K562 (cell line): Measurements from ENCODE around the gene ATXN1. TPM values are rescaled to one million over a fixed set of nuclear protein-coding genes. Genes with fewer than 3 reads are reported as not detected.

ENCODE experiments used
- ATAC-seq: fragments of 200-7000 bp; cut with Tn5 transposase; 3 replicates; pipeline ENCODE4 v1.9.1; 2020; ENCODE audit warnings: moderate library complexity
- BruUV-seq: library from RNA; stranded (reverse); fragments of 400-500 nt; replicated peaks from 2 replicates; lab custom pipeline; 2021; lab: Mats Ljungman, UMichigan
- CTCF ChIA-PET: fragments of 300-600 bp; formaldehyde crosslinking; extraction: SDS; loops from one replicate; lab custom pipeline; 2021; ENCODE audit warnings: low intra/inter-chr PET ratio; lab: Yijun Ruan, JAX
- POLR2A ChIA-PET: fragments of 300-600, 350-650 bp; sonication (Branson Sonifier 250); formaldehyde crosslinking; extraction: SDS; loops from one replicate; lab custom pipeline; 2021; ENCODE audit warnings: antibody characterized with exemption, inconsistent platforms; lab: Yijun Ruan, JAX
- DNase-seq, 4 experiments: peaks; one replicate each; pipeline versions ENCODE4 v3.0.0 to v3.0.0-alpha.2; 2011 to 2018; ENCODE audit warnings: low spot score in 3 of 4, mixed read lengths in 3 of 4; ENCODE audit errors: extremely low read depth in 1 of 4
- FAIRE-seq: peaks from 2 replicates; lab custom pipeline; 2011; peaks lifted over from hg19 to GRCh38; lab: Jason Lieb, UNC
- H2AFZ ChIP-seq: 2 replicates; pipeline ENCODE4 v1.6.0; 2011; ENCODE audit warnings: low read depth, low read length, control low read depth, inconsistent platforms
- H3K27ac ChIP-seq: fragments of 200-600 bp; 3 replicates; pipeline ENCODE4 v1.8.0; 2011; ENCODE audit warnings: low read depth, mild to moderate bottlenecking, control low read depth, inconsistent platforms, low read length, moderate library complexity, mixed read lengths; ENCODE audit errors: extremely low read depth
- H3K27me3 ChIP-seq, 2 experiments: fragments of 300-600 bp in 1 of 2; 2 replicates in 1 of 2; 3 replicates in 1 of 2; pipeline versions ENCODE4 v1.6.0 to v1.8.0; 2011; ENCODE audit warnings: inconsistent platforms in 2 of 2, low read length in 2 of 2, mild to moderate bottlenecking in 1 of 2, mixed read lengths in 1 of 2, moderate library complexity in 1 of 2; ENCODE audit not compliant: control insufficient read depth in 2 of 2, insufficient read depth in 2 of 2
- H3K36me3 ChIP-seq: fragments of 300-600 bp; 3 replicates; pipeline ENCODE4 v1.8.0; 2011; ENCODE audit warnings: mild to moderate bottlenecking, low read length, inconsistent platforms; ENCODE audit not compliant: control insufficient read depth, insufficient read depth
- H3K4me1 ChIP-seq, 2 experiments: fragments of 200-600 bp in 1 of 2; replicated peaks in 1 of 2; 2 replicates in 1 of 2; 3 replicates in 1 of 2; pipeline versions ENCODE4 v1.5.1 to v1.8.0; 2011; ENCODE audit warnings: inconsistent platforms in 2 of 2, low read length in 2 of 2, mild to moderate bottlenecking in 1 of 2, mixed read lengths in 1 of 2, moderate library complexity in 1 of 2; ENCODE audit not compliant: control insufficient read depth in 2 of 2, insufficient read depth in 2 of 2
- H3K4me2 ChIP-seq: 2 replicates; pipeline ENCODE4 v1.6.1; 2011; ENCODE audit warnings: low read length, control low read depth, inconsistent platforms, mixed read lengths; ENCODE audit not compliant: insufficient read depth
- H3K4me3 ChIP-seq: fragments of 200-600 bp; sonication (generic), shearing (Covaris generic); 2 replicates; pipeline ENCODE4 v1.5.1; 2016; ENCODE audit warnings: control low read depth, inconsistent platforms
- H3K79me2 ChIP-seq: fragments of 200-600 bp; 3 replicates; pipeline ENCODE4 v1.8.0; 2011; ENCODE audit warnings: low read length, inconsistent platforms; ENCODE audit not compliant: control insufficient read depth, insufficient read depth
- H3K9ac ChIP-seq, 2 experiments: 2 replicates each; pipeline versions ENCODE4 v1.6.0 to v1.6.1; 2011; ENCODE audit warnings: low read depth in 2 of 2, low read length in 2 of 2, control low read depth in 1 of 2, inconsistent platforms in 1 of 2, mild to moderate bottlenecking in 1 of 2, mixed read lengths in 1 of 2; ENCODE audit not compliant: insufficient read depth in 1 of 2
- H3K9me1 ChIP-seq: one replicate; pipeline ENCODE4 v1.6.0; 2011; ENCODE audit warnings: inconsistent platforms, mild to moderate bottlenecking, low read length, moderate library complexity; ENCODE audit not compliant: control insufficient read depth, insufficient read depth
- H3K9me3 ChIP-seq: replicated peaks from 2 replicates; pipeline ENCODE4 v1.5.1; 2011; ENCODE audit warnings: low read depth, low read length, inconsistent platforms; ENCODE audit not compliant: control insufficient read depth, insufficient read depth
- H4K20me1 ChIP-seq: replicated peaks from 2 replicates; pipeline ENCODE4 v1.6.1; 2011; ENCODE audit warnings: low read length, inconsistent platforms, mixed read lengths; ENCODE audit not compliant: control insufficient read depth, insufficient read depth
- BRCA1 ChIP-seq, 2 experiments: fragments of 450-650 bp in 1 of 2; sonication (generic) in 1 of 2; formaldehyde crosslinking in 1 of 2; IDR thresholded peaks; 2 replicates each; pipeline versions ENCODE4 v1.5.0 to v1.6.1; 2017 to 2020; ENCODE audit warnings: mild to moderate bottlenecking in 1 of 2, missing genetic modification reagents in 1 of 2
- CEBPG ChIP-seq, 3 experiments: fragments of 200-800 bp in 1 of 3; sonication (Bioruptor generic) in 1 of 3; sonication (generic) in 1 of 3; formaldehyde crosslinking in 1 of 3; IDR thresholded peaks in 2 of 3; conservative IDR thresholded peaks in 1 of 3; 2 replicates each; pipeline versions ENCODE4 v1.6.1 to v1.8.0; 2016 to 2022; ENCODE audit warnings: missing compliant biosample characterization in 2 of 3, missing genetic modification characterization in 2 of 3, mild to moderate bottlenecking in 1 of 3, missing genetic modification reagents in 1 of 3
- ESRRA ChIP-seq: fragments of 450-650 bp; IDR thresholded peaks from 2 replicates; pipeline ENCODE4 v1.6.1; 2014; ENCODE audit warnings: low read depth, mild to moderate bottlenecking, moderate library complexity, borderline replicate concordance
- KLF10 ChIP-seq: fragments of 250-450 bp; sonication (Bioruptor Pico); IDR thresholded peaks from 2 replicates; pipeline ENCODE4 v1.6.1; 2021; ENCODE audit warnings: matching md5 sums
- NEUROD1 ChIP-seq: fragments of 150-350 bp; IDR thresholded peaks from 2 replicates; pipeline ENCODE4 v1.6.1; 2014; ENCODE audit warnings: borderline replicate concordance, low read length, low read depth; ENCODE audit not compliant: partially characterized antibody
- PHF21A ChIP-seq: fragments of 450-650 bp; IDR thresholded peaks from 2 replicates; pipeline ENCODE4 v1.6.1; 2017; ENCODE audit warnings: low read depth, borderline replicate concordance
- SPI1 ChIP-seq: IDR thresholded peaks from 2 replicates; pipeline ENCODE4 v1.6.1; 2011; ENCODE audit warnings: low read depth, low read length, control low read depth, borderline replicate concordance
- ZNF197 ChIP-seq: fragments of 200-800 bp; sonication (Bioruptor generic); IDR thresholded peaks from 2 replicates; pipeline ENCODE4 v1.6.1; 2016; ENCODE audit warnings: low read depth, missing genetic modification characterization, missing compliant biosample characterization
- ZNF384 ChIP-seq: IDR thresholded peaks from 2 replicates; pipeline ENCODE4 v1.6.1; 2012; ENCODE audit warnings: low read depth, low read length, improper control_type of control experiment
- ZNF766 ChIP-seq: fragments of 200-800 bp; sonication (Bioruptor generic); conservative IDR thresholded peaks from 2 replicates; pipeline ENCODE4 v1.6.1; 2016; ENCODE audit warnings: missing genetic modification characterization, missing compliant biosample characterization
- WGBS: fragments of 100-300 bp; shearing (Covaris generic); methylation state at CpG from one replicate; pipeline ENCODE4 v1.1.6; 2016; ENCODE audit warnings: low coverage, mixed read lengths; ENCODE audit not compliant: insufficient coverage; ENCODE audit errors: missing lambda C conversion rate; 5-methylcytosine and 5-hydroxymethylcytosine counted together
- in situ Hi-C: fragments of 300-500 bp; cut with MboI; formaldehyde crosslinking; loops from 4 replicates; pipeline ENCODE4 v1.15.0; 2018; ENCODE audit warnings: inconsistent platforms, mixed read lengths
- intact Hi-C: fragments of 100-400 bp; cut with micrococcal nuclease; formaldehyde crosslinking; loops from 2 replicates; pipeline ENCODE4 v1.14.2; 2022
- polyA plus RNA-seq, 8 experiments: library from polyadenylated mRNA; depleted of rRNA in 4 of 8; stranded (reverse) in 5 of 8; unstranded in 3 of 8; fragments of >200 nt; fragmentation: Nextera tagmentation in 2 of 8; fragmentation: Illumina TruSeq in 1 of 8; extraction: Ambion mirVana in 2 of 8; extraction: Trizol in 1 of 8; gene quantifications; 2 replicates each; pipeline versions ENCODE4 v1.2.1 to v1.2.3, GENCODE V29; 2011 to 2014; ENCODE audit warnings: inconsistent platforms in 1 of 8, missing spikeins in 1 of 8
- total RNA-seq, 7 experiments: library from RNA; depleted of rRNA in 6 of 7; stranded (reverse); fragments of >200 nt in 6 of 7; fragmentation: Illumina TruSeq in 2 of 7; extraction: Trizol in 2 of 7; gene quantifications; 2 replicates each; pipeline versions ENCODE4 v1.2.1 to v1.2.3, GENCODE V29; 2011 to 2021; ENCODE audit warnings: low replicate concordance in 1 of 7
- TF ChIP-seq, protein P1 (sequence below): fragments of 450-650 bp; formaldehyde crosslinking; IDR thresholded peaks from 2 replicates; pipeline ENCODE4 v1.4.0; 2022; ENCODE audit warnings: missing genetic modification characterization
- TF ChIP-seq, protein P2 (sequence below): fragments of 450-650 bp; formaldehyde crosslinking; IDR thresholded peaks from 2 replicates; pipeline ENCODE4 v1.4.0; 2020; ENCODE audit warnings: mild to moderate bottlenecking, moderate library complexity
- TF ChIP-seq, protein P3 (sequence below): fragments of 450-650 bp; IDR thresholded peaks from 2 replicates; pipeline ENCODE4 v1.6.1; 2016; ENCODE audit warnings: low read depth, mild to moderate bottlenecking, moderate library complexity
- TF ChIP-seq, protein P4 (sequence below): sonication (generic); formaldehyde crosslinking; IDR thresholded peaks from 2 replicates; pipeline ENCODE4 v1.8.0; 2022; ENCODE audit warnings: mild to moderate bottlenecking, missing genetic modification reagents

Gene ATXN1
- total and polyA plus RNA-seq, 9 of the 15 experiments (the other 6 are each of a cell fraction or from before 2014, with no cell fraction given): under 0.01 to 1.2 (median 0.58) TPM

DNA sequence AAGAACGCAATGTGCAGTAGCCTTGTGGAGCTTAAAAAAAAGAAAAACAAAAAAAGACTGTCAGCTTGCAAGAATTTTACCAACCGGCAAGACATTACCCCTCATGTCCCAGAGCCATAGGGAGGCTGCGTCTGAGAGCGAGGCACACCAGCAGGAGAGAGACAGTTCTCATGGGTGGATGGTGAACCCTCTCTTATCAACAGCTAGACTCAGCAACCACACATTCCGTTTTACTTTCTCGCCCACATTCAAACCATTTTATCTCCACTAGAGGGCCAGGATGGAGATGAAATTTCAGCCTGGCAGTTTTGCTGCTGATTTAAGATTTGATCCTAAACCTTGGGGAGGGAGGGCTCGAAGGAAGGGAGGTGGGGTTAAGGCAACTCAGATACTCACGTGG lies 247.0 kb downstream of the ATXN1 start (continued):
- no peak for TF ChIP-seq ESRRA

DNA sequence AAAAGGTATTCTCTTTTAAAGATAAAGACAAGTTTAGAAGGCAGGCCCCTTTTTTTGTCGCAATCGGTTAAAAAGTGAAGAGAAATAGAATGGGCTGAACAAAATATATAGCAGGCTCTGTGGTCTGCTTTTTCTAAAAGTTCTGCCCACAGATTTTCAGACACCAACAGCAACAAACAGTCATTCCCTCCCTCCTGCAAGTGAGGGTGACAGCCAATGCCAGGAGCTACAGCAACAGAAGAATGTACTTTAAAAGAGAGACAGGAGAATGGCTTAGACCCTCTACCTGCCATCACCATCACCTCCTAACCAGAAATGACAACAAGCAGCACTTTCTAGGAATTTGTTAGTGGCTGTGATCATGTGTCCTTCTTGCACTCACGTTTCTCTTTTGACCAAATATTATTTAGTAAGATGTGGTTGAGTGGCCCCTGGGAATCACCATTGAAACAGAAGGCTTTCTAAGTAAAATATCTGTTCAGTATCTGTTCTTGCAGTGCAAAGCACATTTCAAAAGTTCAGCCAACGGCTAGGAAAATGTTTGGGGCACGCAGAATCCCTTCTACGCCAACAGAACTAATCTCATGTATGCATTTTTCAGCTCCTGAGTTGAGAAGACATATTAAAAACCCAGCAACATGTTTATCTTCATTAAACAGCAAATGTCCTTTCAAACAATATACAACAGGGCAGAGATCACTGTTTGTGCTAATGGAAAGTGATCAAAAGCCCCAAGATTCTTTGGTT lies 248.5 kb downstream of the ATXN1 start:
- FAIRE-seq (no peak), DNase-seq (no peak), ATAC-seq (no peak)
- in situ Hi-C loops: no loop called here
- TF ChIP-seq KLF10: no peak
- no peak for TF ChIP-seq ZNF384
- TF ChIP-seq ZNF197 (CRISPR knock-in tag): no peak
- TF ChIP-seq BRCA1 (IDR thresholded peaks at IDR 0.05): no peak
- TF ChIP-seq BRCA1 (CRISPR knock-in tag; IDR thresholded peaks at IDR 0.05): no peak
- no peak for TF ChIP-seq NEUROD1
- no peak for TF ChIP-seq PHF21A
- TF ChIP-seq SPI1: no peak
- TF ChIP-seq, protein P1, sequence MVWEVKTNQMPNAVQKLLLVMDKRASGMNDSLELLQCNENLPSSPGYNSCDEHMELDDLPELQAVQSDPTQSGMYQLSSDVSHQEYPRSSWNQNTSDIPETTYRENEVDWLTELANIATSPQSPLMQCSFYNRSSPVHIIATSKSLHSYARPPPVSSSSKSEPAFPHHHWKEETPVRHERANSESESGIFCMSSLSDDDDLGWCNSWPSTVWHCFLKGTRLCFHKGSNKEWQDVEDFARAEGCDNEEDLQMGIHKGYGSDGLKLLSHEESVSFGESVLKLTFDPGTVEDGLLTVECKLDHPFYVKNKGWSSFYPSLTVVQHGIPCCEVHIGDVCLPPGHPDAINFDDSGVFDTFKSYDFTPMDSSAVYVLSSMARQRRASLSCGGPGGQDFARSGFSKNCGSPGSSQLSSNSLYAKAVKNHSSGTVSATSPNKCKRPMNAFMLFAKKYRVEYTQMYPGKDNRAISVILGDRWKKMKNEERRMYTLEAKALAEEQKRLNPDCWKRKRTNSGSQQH: no peak
- TF ChIP-seq, protein P2, sequence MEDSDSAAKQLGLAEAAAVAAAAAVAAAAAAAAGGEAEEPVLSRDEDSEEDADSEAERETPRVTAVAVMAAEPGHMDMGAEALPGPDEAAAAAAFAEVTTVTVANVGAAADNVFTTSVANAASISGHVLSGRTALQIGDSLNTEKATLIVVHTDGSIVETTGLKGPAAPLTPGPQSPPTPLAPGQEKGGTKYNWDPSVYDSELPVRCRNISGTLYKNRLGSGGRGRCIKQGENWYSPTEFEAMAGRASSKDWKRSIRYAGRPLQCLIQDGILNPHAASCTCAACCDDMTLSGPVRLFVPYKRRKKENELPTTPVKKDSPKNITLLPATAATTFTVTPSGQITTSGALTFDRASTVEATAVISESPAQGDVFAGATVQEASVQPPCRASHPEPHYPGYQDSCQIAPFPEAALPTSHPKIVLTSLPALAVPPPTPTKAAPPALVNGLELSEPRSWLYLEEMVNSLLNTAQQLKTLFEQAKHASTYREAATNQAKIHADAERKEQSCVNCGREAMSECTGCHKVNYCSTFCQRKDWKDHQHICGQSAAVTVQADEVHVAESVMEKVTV: no peak
- TF ChIP-seq, protein P3, sequence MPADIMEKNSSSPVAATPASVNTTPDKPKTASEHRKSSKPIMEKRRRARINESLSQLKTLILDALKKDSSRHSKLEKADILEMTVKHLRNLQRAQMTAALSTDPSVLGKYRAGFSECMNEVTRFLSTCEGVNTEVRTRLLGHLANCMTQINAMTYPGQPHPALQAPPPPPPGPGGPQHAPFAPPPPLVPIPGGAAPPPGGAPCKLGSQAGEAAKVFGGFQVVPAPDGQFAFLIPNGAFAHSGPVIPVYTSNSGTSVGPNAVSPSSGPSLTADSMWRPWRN: no peak
- no peak for TF ChIP-seq CEBPG (CRISPR knock-in tag; IDR thresholded peaks at IDR 0.05)
- no peak for TF ChIP-seq CEBPG (tag; conservative IDR thresholded peaks at IDR 0.05 in 1 of 2, IDR thresholded peaks at IDR 0.05 in 1 of 2)
- no peak for TF ChIP-seq ZNF766 (CRISPR knock-in tag)
- TF ChIP-seq, protein P4, sequence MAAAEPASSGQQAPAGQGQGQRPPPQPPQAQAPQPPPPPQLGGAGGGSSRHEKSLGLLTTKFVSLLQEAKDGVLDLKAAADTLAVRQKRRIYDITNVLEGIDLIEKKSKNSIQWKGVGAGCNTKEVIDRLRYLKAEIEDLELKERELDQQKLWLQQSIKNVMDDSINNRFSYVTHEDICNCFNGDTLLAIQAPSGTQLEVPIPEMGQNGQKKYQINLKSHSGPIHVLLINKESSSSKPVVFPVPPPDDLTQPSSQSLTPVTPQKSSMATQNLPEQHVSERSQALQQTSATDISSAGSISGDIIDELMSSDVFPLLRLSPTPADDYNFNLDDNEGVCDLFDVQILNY (CRISPR knock-in tag): no peak
- no peak overlapping the region for H3K9ac ChIP-seq
- H3K9me3 ChIP-seq: no peaks in the 10 kb centered on the region
- BruUV-seq: no TSS peak
- no peaks in the 10 kb centered on the region for H3K9me1 ChIP-seq
- ChIA-PET POLR2A (interaction anchor here (1.4 kb wide), 1 partner anchor 24 kb away, joined by 4 read pairs; no protein-coding TSS in a partner anchor), CTCF (no interaction called here)
- no peaks in the 10 kb centered on the region for H3K79me2 ChIP-seq
- intact Hi-C loops: loop anchor here (5.0 kb wide), 1 partner anchor 250 kb away; the partner anchor contains the start of gene ATXN1
- H3K4me3 ChIP-seq: no peak overlapping the region
- peaks cover 8 to 12% of the 10 kb centered on the region in 2 experiments; a peak in 4 of 5 replicates for H3K27me3 ChIP-seq
- H3K4me1 ChIP-seq: no peaks in the 10 kb centered on the region
- H3K27ac ChIP-seq: no peak overlapping the region
- WGBS: 5% methylated on average over 6 of the region's 6 CpGs
- no peaks in the 10 kb centered on the region for H3K36me3 ChIP-seq
- H3K4me2 ChIP-seq: no peak overlapping the region
- no peak overlapping the region for H2AFZ ChIP-seq
- no peaks in the 10 kb centered on the region for H4K20me1 ChIP-seq
